Ishikawa (cell line): ENCODE measurements around the gene EHBP1L1.

ENCODE experiments used
- FOXM1 ChIP-seq: IDR thresholded peaks from 2 replicates; pipeline ENCODE4 v1.6.1; 2012; ENCODE audit warnings: low read depth, borderline replicate concordance
- REST ChIP-seq: IDR thresholded peaks from 2 replicates; pipeline ENCODE4 v1.6.1; 2012; ENCODE audit warnings: low read depth, mild to moderate bottlenecking

GRCh38 chr11:65572356-65573051, 3.3 kb upstream of the EHBP1L1 start, which contains the start of gene FAM89B:
- TF ChIP-seq FOXM1 = no peak
- no peak for TF ChIP-seq REST
